Measurements from ENCODE around the gene LDAF1.
"Not testable (repeated sequence)": the region's sequence is repeated elsewhere in the genome, so short reads cannot be mapped to it uniquely, and the experiment has no call there.

The LDAF1 gene

GRCh38 chr16:21158208-21159110 lies at the start of gene LDAF1:
Gene LDAF1, plus strand, starts transcription at chr16:21158674. Its CDS starts 2,509 bp downstream, at chr16:21161183.
- DNase-seq (ENCODE audit: low spot score): peak; percentile 75

DNA sequence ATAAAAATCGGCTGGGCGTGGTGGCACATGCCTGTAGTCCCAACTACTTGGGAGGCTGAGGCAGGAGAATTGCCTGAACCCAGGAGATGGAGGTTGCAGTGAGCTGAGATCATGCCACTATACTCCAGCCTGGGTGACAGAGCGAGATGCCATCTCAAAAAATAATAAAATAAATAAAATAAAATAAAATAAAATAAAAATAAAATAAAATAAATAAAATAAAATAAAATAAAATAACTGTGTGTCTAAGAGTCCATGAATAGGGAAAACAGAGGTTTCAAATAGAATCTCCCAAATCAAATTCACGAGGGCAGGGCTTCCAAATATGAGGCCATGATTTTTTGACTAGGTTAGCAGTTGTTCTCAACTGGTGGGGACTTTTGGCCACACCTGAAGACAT lies 42.9 kb upstream of the LDAF1 start:
- not testable (repeated sequence) for DNase-seq (ENCODE audit: low spot score)

GRCh38 chr16:21116148-21116693 lies 42.3 kb upstream of the LDAF1 start:
- no peak for DNase-seq (ENCODE audit: low spot score)

- no peak for DNase-seq (ENCODE audit: low spot score)
Observed at GRCh38 chr16:21117567-21117966, 40.9 kb upstream of the LDAF1 start.

GRCh38 chr16:21120976-21121520 lies 37.4 kb upstream of the LDAF1 start:
- DNase-seq (ENCODE audit: low spot score): no peak

DNA sequence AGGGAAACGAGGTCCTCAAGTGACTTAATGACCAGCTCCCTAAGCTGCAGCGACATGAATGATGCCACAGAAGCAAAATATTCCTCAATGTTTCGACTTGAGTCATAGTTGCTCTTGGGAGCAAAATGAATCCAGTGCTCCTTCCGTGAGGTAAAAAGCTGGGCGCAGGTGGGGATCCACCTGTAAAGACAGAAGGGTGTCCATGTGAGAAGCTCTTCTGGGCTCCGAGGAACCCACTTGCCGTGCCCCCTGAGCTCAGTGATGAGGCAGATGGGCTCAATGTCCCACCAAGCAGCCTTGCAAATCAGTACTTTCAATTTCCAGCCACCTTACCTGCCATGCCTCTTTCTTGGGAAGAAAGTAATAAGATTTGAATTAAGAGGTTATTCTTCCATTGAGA lies 33.3 kb upstream of the LDAF1 start:
- DNase-seq (ENCODE audit: low spot score): no peak

DNA sequence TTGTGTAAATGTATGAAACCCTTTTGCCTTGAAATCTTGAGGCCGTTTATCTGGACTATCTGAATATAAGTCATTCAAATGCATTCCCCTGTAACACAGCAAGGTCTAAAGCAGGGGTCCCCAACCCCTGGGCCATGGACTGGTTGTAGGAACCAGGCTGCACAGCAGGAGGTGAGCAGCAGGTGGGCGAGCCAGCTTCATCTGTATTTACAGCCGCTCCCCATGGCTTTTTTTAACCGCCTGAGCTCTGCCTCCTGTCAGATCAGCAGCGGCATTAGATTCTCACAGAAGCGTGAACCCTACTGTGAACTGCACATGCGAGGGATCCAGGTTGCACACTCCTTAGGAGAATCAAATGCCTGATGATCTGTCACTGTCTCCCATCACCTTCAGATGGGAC lies 32.0 kb upstream of the LDAF1 start:
- DNase-seq (ENCODE audit: low spot score): no peak

- DNase-seq (ENCODE audit: low spot score): no peak
Observed at GRCh38 chr16:21128991-21129390, 29.5 kb upstream of the LDAF1 start.

GRCh38 chr16:21130811-21131210 lies 27.7 kb upstream of the LDAF1 start:
- no peak for DNase-seq (ENCODE audit: low spot score)

DNA sequence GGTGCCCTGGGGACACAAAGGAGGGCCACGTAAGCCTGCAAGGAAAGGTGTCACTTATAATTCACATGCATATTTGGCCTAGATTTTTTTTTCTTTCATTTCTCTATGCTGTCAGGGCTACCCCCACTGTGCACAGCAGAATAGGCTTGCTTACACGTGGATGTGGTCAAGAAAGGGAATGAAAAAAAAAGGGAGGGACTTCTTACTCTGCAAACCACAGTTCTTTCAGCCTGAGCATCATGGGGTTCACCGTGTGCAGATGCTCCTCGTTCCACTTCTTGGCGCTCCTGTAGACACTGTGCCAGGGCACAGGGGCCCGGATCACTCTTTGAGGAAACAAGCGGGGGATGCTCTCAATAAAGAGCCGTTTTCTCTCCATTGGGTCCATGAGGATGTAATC lies 24.4 kb upstream of the LDAF1 start:
- DNase-seq (ENCODE audit: low spot score): no peak

GRCh38 chr16:21145738-21146137 lies 12.7 kb upstream of the LDAF1 start:
- DNase-seq (ENCODE audit: low spot score): no peak

DNA sequence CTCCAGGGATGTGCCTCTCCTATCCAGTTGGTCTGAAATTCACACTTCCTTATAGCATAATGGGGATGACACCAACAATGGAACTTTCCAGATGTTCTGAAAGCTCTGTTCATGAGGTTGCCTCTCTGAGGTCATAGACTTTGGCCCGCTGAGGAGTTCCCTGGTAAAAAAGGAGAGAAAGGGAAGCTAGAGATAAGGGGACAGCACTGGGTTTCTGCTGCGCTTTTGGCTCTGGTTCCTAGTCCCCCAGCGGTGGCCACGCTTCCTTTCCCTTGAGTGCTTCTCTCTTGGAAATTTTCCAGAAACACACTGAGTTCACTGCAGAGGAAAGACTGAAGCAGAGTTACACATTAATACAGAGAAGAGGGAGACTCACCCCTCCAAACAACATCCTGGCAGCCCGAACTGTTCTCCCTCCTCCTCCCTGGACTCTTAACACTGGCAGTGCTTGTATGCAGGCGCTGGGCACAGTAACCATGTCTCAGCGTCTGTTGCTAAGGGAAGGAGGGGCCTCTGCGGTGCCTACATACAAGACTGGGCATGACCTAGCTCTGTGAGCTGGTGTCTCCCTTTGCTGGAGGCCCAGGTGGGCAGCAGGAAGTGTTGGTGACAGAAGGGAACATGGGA lies 8.0 kb upstream of the LDAF1 start, which contains the start of gene DNAH3:
Gene DNAH3 (minus strand): TSS at position 472 of the 627 bp plus-strand sequence. CDS start 527 bp downstream, outside the sequence.
- no peak for DNase-seq (ENCODE audit: low spot score)

GRCh38 chr16:21152160-21153030 lies 6.1 kb upstream of the LDAF1 start:
- not testable (repeated sequence) for DNase-seq (ENCODE audit: low spot score)

GRCh38 chr16:21153124-21153729 lies 5.2 kb upstream of the LDAF1 start:
- not testable (repeated sequence) for DNase-seq (ENCODE audit: low spot score)

- not testable (repeated sequence) for DNase-seq (ENCODE audit: low spot score)
Observed at GRCh38 chr16:21156011-21156410, 2.5 kb upstream of the LDAF1 start.

DNA sequence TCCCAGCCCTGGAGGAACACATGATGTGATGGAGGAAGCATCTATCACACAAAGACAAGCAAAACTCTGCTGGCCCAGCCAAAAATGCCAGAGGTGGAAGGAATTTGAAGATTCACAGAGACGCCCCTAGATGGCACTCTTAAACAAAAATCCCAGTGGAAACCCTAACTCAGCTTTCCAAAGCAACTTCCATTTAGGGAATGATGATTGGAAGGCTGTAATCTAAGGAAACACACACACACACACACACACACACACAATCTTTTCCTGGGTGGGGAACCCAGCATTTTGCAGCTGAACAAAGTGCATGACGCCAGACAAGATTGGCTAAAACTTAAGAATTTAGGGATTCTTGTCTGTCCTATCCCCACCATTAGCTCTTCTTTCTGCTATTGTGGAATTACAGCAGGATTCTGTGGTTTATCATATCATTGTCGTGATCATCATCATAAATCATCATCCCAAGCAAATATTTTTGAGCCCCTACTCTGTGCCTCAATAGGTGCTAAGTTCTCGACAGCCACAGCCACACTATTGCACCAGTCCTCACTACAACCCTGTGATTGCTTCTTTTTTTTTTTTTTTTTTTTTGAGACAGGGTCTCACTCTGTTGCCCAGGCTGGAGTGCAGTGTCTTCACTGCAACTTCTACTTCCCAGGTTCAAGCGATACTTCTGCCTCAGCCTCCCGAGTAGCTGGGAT lies 1.6 kb upstream of the LDAF1 start:
- peak; percentile 18 for DNase-seq (ENCODE audit: low spot score)

DNA sequence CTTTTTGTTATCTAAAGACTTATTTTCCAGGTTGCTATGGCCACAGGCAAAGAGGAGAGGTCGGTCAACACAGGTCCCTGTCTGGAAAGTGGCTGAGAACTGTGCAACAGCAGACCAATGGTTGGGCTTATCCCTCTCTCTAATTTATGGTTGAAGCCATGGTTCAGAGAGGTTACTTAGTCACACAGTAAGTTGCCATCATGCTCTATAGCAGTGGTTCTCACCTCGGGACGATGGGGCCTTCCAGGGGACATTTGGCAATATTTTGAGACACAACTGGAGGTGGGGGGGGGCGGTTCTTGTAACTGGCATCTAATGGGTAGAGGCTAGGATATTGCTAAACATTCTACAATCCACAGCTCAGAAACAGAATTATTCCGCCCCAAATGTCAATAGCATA lies 842 bp upstream of the LDAF1 start:
- DNase-seq (ENCODE audit: low spot score): no peak

- no peak for DNase-seq (ENCODE audit: low spot score)
Observed at GRCh38 chr16:21159281-21159951, 942 bp downstream of the LDAF1 start.

- no peak for DNase-seq (ENCODE audit: low spot score)
Observed at GRCh38 chr16:21160276-21160675, 1.8 kb downstream of the LDAF1 start.

- DNase-seq (ENCODE audit: low spot score): no peak
Observed at GRCh38 chr16:21161211-21161610, 2.7 kb downstream of the LDAF1 start.

Data from activated CD4-positive, alpha-beta T cell treated with anti-CD3 and anti-CD28 coated beads, Interleukin-2, Interleukin-4, amounts not matched to agents 100 ng/mL and 50 ng/mL, durations not matched to agents 16 hours and 8 hours (primary cell).